H1 (cell line): ENCODE data around the gene KCNE5. TPM values are rescaled to one million over a fixed set of nuclear protein-coding genes. Genes with fewer than 3 reads are reported as not detected.
"Not testable (repeated sequence)": the region's sequence is repeated elsewhere in the genome, so short reads cannot be mapped to it uniquely, and the experiment has no call there.

ENCODE experiments used
- CTCF ChIA-PET: fragments of 300-600 bp; sonication (Branson Sonifier 250); formaldehyde crosslinking; loops from one replicate; lab custom pipeline; 2021; ENCODE audit not compliant: partially characterized antibody; lab: Charles Lee
- POLR2A ChIA-PET: fragments of 300-600 bp; sonication (Branson Sonifier 250); formaldehyde crosslinking; loops from one replicate; lab custom pipeline; 2021; ENCODE audit warnings: inconsistent platforms; ENCODE audit not compliant: partially characterized antibody; lab: Charles Lee
- DNase-seq, 2 experiments: peaks; one replicate each; pipeline versions ENCODE4 v3.0.0 to v3.0.0-alpha.2; 2010 to 2022; ENCODE audit warnings: low spot score in 2 of 2, low read depth in 1 of 2, mixed read lengths in 1 of 2
- FAIRE-seq: peaks from 2 replicates; lab custom pipeline; 2011; peaks lifted over from hg19 to GRCh38; lab: Jason Lieb, UNC
- H2AFZ ChIP-seq: 2 replicates; pipeline ENCODE4 v1.8.1; 2012; ENCODE audit warnings: low read length, inconsistent platforms
- H2AK5ac ChIP-seq: 2 replicates; pipeline ENCODE4 v1.6.1; 2013; ENCODE audit warnings: low read depth, low read length
- H2BK120ac ChIP-seq: replicated peaks from 2 replicates; pipeline ENCODE3; 2013; ENCODE audit warnings: low read depth, low read length, inconsistent platforms
- H2BK12ac ChIP-seq: 2 replicates; pipeline ENCODE4 v1.6.1; 2013; ENCODE audit warnings: low read depth, low read length
- H2BK15ac ChIP-seq: 2 replicates; pipeline ENCODE4 v1.6.1; 2013; ENCODE audit warnings: low read length
- H2BK20ac ChIP-seq: 2 replicates; pipeline ENCODE4 v1.6.1; 2013; ENCODE audit warnings: low read length
- H2BK5ac ChIP-seq: 2 replicates; pipeline ENCODE4 v1.6.1; 2013; ENCODE audit warnings: low read depth, low read length
- H3K14ac ChIP-seq: 2 replicates; pipeline ENCODE4 v1.6.1; 2013; ENCODE audit warnings: inconsistent platforms; ENCODE audit not compliant: insufficient read length
- H3K18ac ChIP-seq: 2 replicates; pipeline ENCODE4 v1.6.1; 2013; ENCODE audit warnings: low read length; ENCODE audit errors: extremely low read depth
- H3K23ac ChIP-seq: 2 replicates; pipeline ENCODE4 v1.6.1; 2013; ENCODE audit warnings: inconsistent platforms; ENCODE audit not compliant: insufficient read length
- H3K23me2 ChIP-seq: 2 replicates; pipeline ENCODE4 v1.6.1; 2013; ENCODE audit warnings: low read depth, low read length
- H3K27ac ChIP-seq: 2 replicates; pipeline ENCODE4 v1.6.1; 2011; ENCODE audit warnings: low read depth, low read length, inconsistent platforms
- H3K27me3 ChIP-seq, 4 experiments: replicated peaks in 1 of 4; 1 replicate in 1 of 4; 2 replicates in 3 of 4; pipeline versions ENCODE4 v1.6.1 to v1.8.1; 2011 to 2013; ENCODE audit warnings: low read length in 3 of 4, mild to moderate bottlenecking in 3 of 4, inconsistent platforms in 2 of 4, mixed read lengths in 2 of 4, moderate library complexity in 1 of 4; ENCODE audit not compliant: control insufficient read depth in 3 of 4, insufficient read depth in 3 of 4; ENCODE audit errors: extremely low read depth in 1 of 4
- H3K36me3 ChIP-seq, 4 experiments: 2 replicates each; pipeline versions ENCODE4 v1.6.1 to v1.8.1; 2011 to 2013; ENCODE audit warnings: mild to moderate bottlenecking in 4 of 4, low read length in 3 of 4, moderate library complexity in 2 of 4, control low read depth in 1 of 4, inconsistent platforms in 1 of 4; ENCODE audit not compliant: insufficient read depth in 4 of 4, control insufficient read depth in 2 of 4
- H3K4ac ChIP-seq: replicated peaks from 2 replicates; pipeline ENCODE3; 2013; ENCODE audit warnings: low read length, low read depth, mixed read lengths, inconsistent platforms; ENCODE audit not compliant: insufficient read length
- H3K4me1 ChIP-seq, 4 experiments: replicated peaks in 1 of 4; 1 replicate in 1 of 4; 2 replicates in 3 of 4; pipeline versions ENCODE4 v1.6.1 to v1.8.1; 2011 to 2013; ENCODE audit warnings: low read length in 3 of 4, inconsistent platforms in 2 of 4, mixed read lengths in 1 of 4; ENCODE audit not compliant: insufficient read depth in 4 of 4, control insufficient read depth in 3 of 4
- H3K4me2 ChIP-seq, 2 experiments: 2 replicates each; pipeline versions ENCODE4 v1.6.1 to v1.8.1; 2011 to 2013; ENCODE audit warnings: low read depth in 2 of 2, low read length in 2 of 2, control low read depth in 1 of 2, inconsistent platforms in 1 of 2, mild to moderate bottlenecking in 1 of 2; ENCODE audit not compliant: insufficient read depth in 1 of 2
- H3K4me3 ChIP-seq, 4 experiments: fragments of 200-600, 300-600 bp in 1 of 4; sonication (generic), shearing (Covaris generic), sonication (Bioruptor Twin) in 1 of 4; 2 replicates each; pipeline versions ENCODE4 v1.5.1 to v1.8.1; 2011 to 2016; ENCODE audit warnings: low read length in 4 of 4, low read depth in 3 of 4, control low read depth in 2 of 4, inconsistent platforms in 2 of 4, mild to moderate bottlenecking in 2 of 4, mixed read lengths in 1 of 4, moderate library complexity in 1 of 4; ENCODE audit not compliant: insufficient read depth in 2 of 4; ENCODE audit errors: extremely low read depth in 1 of 4
- H3K56ac ChIP-seq: replicated peaks from 2 replicates; pipeline ENCODE3; 2013; ENCODE audit warnings: low read depth, mild to moderate bottlenecking, mixed read lengths, low read length, inconsistent platforms; ENCODE audit not compliant: insufficient read length
- H3K79me1 ChIP-seq: 2 replicates; pipeline ENCODE4 v1.6.1; 2013; ENCODE audit warnings: low read depth, low read length, control low read depth
- H3K79me2 ChIP-seq, 2 experiments: 2 replicates each; pipeline versions ENCODE4 v1.6.1 to v1.8.1; 2012 to 2013; ENCODE audit warnings: low read length in 2 of 2, mild to moderate bottlenecking in 2 of 2, inconsistent platforms in 1 of 2; ENCODE audit not compliant: insufficient read depth in 2 of 2, control insufficient read depth in 1 of 2
- H3K9ac ChIP-seq, 4 experiments: replicated peaks in 1 of 4; 1 replicate in 1 of 4; 2 replicates in 3 of 4; pipeline versions ENCODE4 v1.6.1 to v1.8.1; 2011 to 2013; ENCODE audit warnings: low read depth in 3 of 4, low read length in 3 of 4, control low read depth in 2 of 4, mild to moderate bottlenecking in 2 of 4, moderate library complexity in 2 of 4, inconsistent platforms in 1 of 4; ENCODE audit errors: extremely low read depth in 1 of 4
- H3K9me3 ChIP-seq, 2 experiments: 2 replicates each; pipeline versions ENCODE4 v1.6.1 to v1.8.1; 2012 to 2013; ENCODE audit warnings: mild to moderate bottlenecking in 2 of 2, moderate library complexity in 2 of 2, control low read depth in 1 of 2, inconsistent platforms in 1 of 2, low read depth in 1 of 2, low read length in 1 of 2, mixed read lengths in 1 of 2; ENCODE audit not compliant: insufficient read depth in 2 of 2
- H4K20me1 ChIP-seq, 2 experiments: replicated peaks in 1 of 2; 2 replicates each; pipeline versions ENCODE3 to v1.8.1; 2011 to 2013; ENCODE audit warnings: inconsistent platforms in 2 of 2, low read length in 2 of 2, mild to moderate bottlenecking in 1 of 2; ENCODE audit not compliant: insufficient read depth in 2 of 2, control insufficient read depth in 1 of 2
- H4K5ac ChIP-seq: 2 replicates; pipeline ENCODE4 v1.6.1; 2013; ENCODE audit warnings: low read length, low read depth, mixed read lengths, inconsistent platforms; ENCODE audit not compliant: insufficient read length
- H4K8ac ChIP-seq: 2 replicates; pipeline ENCODE4 v1.8.0; 2013; ENCODE audit warnings: mild to moderate bottlenecking, moderate library complexity, low read length, inconsistent platforms; ENCODE audit not compliant: insufficient read depth; ENCODE audit errors: extremely low read depth
- H4K91ac ChIP-seq: replicated peaks from 2 replicates; pipeline ENCODE3; 2013; ENCODE audit warnings: low read length, mixed read lengths, inconsistent platforms; ENCODE audit not compliant: insufficient read length
- WGBS, 2 experiments: shearing (Covaris generic) in 1 of 2; methylation state at CpG; one replicate each; pipeline versions ENCODE4 v1.1.6 to v1.1.7; 2013 to 2015; ENCODE audit warnings: low lambda C conversion rate in 2 of 2, mixed read lengths in 2 of 2, inconsistent platforms in 1 of 2, low coverage in 1 of 2, missing lambda C conversion rate in 1 of 2; ENCODE audit not compliant: insufficient replicate concordance in 2 of 2, insufficient coverage in 1 of 2, insufficient read length in 1 of 2; ENCODE audit errors: extremely low coverage in 1 of 2, missing lambda C conversion rate in 1 of 2; 5-methylcytosine and 5-hydroxymethylcytosine counted together
- polyA plus RNA-seq, 7 experiments: library from polyadenylated mRNA; depleted of rRNA in 3 of 7; stranded (reverse) in 5 of 7; unstranded in 2 of 7; fragments of >200 nt in 5 of 7; fragments of 200-250 nt in 2 of 7; gene quantifications; 1 replicate in 5 of 7; 2 replicates in 1 of 7; 4 replicates in 1 of 7; pipeline versions ENCODE4 v1.2.1 to v1.2.3, GENCODE V29; 2011 to 2013; ENCODE audit warnings: missing spikeins in 2 of 7, mixed read lengths in 2 of 7
- total RNA-seq: library from RNA; stranded (reverse); fragmentation: NEBNext Ultra II Directional; extraction: Animal tissue kit (Norgen Biotek cat#: 25700); gene quantifications from 2 replicates; pipeline ENCODE4 v1.2.1, GENCODE V29; 2021

KCNE5 gene
- total and polyA plus RNA-seq, 2 of the 8 experiments (the other 6 are each of a cell fraction or from before 2014, with no cell fraction given): 3.6 to 5.9 TPM

DNA sequence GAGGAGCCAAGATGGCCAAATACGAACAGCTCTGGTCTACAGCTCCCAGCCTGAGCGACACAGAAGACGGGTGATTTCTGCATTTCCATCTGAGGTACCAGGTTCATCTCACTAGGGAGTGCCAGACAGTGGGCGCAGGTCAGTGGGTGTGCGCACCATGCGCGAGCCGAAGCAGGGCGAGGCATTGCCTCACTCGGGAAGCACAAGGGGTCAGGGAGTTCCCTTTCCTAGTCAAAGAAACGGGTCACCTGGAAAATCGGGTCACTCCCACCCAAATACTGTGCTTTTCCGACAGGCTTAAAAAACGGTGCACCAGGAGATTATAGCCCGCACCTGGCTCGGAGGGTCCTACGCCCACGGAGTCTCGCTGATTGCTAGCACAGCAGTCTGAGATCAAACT is 19.7 kb upstream of the KCNE5 start:
- FAIRE-seq, CTCF ChIA-PET: not testable (repeated sequence)

More for the DNA sequence above, 19.7 kb upstream of the KCNE5 start:
- H3K14ac ChIP-seq, H2BK120ac ChIP-seq, H3K4me2 ChIP-seq, DNase-seq, H3K9me3 ChIP-seq, H4K5ac ChIP-seq, H2BK20ac ChIP-seq, H4K8ac ChIP-seq, H3K4me1 ChIP-seq, H3K36me3 ChIP-seq, H3K18ac ChIP-seq, H4K91ac ChIP-seq, H3K4ac ChIP-seq, H3K4me3 ChIP-seq, H2BK12ac ChIP-seq, POLR2A ChIA-PET, H3K23me2 ChIP-seq, H3K56ac ChIP-seq, H3K79me2 ChIP-seq, H4K20me1 ChIP-seq, H3K9ac ChIP-seq, H3K27ac ChIP-seq, H2AK5ac ChIP-seq, H3K79me1 ChIP-seq, H3K27me3 ChIP-seq, H3K23ac ChIP-seq, H2AFZ ChIP-seq, H2BK15ac ChIP-seq, H2BK5ac ChIP-seq: not testable (repeated sequence)
- WGBS, 2 experiments: 98% methylated on average over 8 of the region's 19 CpGs; no CpG with 5 or more reads in 1 of the 2 experiments
